ENCODE results near the gene SLC25A38.

SLC25A38 gene

DNA sequence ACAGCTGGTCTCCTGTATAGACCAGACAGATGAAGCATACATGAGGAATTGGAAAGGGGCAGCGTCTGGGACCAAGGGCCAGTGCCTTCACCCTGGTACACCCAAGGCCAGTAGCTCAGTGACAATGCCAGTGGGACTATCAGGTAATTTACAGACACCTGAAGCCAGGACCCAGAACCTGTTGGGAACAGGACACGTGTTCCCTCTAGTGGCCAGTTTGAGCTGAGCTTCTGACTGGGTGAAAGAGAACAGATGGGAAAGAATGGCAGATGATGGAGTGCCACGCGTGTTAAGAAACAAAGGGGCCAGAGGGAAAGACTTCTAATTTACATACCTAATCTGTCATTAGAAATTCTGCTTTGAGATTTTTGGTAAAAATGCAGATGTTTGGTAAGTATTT is 5.1 kb upstream of the SLC25A38 start:
- DNase-seq = no peak

DNA sequence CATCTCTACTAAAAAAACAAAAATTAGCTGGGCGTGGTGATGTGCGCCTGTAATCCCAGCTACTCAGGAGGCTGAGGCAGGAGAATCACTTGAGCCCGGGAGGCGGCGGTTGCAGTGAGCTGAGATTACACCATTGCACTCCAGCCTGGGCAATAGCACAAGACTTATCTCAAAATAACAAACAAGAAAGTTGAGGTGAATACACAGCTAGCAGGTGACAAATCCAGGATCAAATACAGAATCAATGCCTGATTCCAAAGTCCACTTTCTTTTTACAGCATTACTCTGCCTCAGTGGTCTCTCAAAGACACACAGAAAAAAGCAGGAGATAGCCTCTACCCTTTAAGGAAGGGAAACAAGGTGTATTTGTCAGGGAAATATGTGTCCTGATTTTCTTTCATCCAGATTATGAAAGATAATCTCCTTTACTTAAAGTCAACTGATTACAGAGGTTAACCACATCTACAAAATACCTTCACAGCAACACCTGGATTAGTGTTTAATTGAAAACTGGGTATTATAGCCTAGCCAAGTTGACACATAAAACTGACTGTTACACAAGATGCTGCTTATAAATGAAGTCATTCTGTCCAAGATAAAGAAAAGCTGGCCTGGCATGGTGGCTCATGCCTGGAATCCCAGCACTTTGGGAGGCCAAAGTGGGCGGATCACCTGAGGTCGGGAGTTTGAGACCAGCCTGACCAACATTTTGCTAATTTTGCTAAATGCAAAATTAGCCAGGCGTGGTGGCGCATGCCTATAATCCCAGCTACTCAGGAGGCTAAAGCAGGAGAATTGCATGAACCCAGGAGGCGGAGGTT is 4.0 kb upstream of the SLC25A38 start:
- no peak for DNase-seq

DNA sequence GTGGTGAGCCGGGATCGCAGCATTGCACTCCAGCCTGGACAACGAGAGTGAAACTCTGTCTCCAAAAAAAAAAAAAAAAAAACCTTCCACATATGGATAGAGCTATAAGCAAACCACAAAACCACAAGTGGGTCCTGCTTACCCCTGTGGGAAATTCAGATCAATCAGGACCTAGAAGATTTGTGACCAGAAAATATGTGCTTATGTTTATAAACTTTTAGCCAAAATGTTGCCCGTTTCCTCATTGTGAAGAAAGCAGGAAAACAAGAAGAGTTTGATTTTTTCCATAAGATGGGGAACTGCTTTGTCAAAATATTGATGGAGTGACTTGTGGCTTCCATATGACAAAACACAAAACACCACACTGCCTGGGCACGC is 3.4 kb upstream of the SLC25A38 start:
- DNase-seq = no peak

DNA sequence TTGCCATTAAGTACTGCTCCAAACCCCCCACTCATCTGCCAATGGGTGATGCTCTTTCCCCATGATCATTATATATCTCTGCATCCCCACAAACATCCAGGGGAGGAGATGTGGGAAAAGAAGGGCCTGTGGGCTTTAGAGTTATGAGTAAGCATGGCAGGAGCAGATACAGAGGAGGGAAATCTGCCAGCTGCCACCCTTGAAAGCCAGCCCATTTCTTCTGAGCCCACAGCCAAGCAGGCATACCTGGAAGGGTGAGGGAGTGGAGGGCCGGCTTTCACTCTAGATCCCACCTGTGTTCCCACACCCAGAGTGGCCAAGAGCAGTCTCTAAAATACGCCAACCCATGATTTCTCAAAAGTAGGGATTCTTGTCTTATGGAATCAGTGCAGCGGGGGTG is 1.7 kb upstream of the SLC25A38 start:
- no peak for DNase-seq

DNA sequence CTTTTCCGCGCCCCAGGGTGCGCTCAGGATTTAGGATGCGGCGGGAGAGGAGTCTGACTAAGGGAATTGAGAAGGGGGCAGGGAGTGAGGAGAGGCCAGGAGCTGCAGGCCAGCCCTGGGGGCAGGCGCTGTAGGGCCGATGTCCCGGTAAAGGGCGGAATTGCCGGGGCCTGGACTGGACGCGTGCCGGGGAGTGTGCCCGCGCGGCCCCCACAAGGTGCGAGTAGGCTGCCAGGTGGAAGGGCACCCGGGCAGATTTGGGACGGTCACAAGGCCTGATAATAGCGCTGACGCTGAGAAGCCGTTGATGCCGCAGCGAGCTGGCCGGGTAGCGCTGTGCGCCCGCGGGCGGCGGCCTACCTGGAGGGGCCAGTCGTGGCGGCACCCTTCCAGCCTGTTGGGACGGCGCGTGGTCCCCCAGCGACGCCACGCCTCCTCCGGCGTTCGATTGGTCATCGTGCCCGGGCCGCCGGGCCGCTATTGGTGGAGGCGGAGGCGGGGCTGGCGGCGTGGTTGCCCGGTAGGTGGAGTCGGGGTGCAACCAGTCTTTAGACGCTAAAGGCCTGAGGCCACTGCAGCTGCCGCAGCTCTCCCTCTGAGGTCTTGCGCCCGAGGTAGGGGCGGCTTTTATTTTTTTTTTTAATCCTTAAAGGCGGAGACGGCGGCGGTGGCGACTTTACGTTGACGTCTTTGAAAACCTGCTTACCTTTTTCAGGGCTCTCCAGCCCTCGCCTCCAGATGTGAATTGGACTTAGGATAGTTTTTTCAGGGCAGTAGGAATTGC is 903 bp downstream of the SLC25A38 start:
- no peak for DNase-seq

DNA sequence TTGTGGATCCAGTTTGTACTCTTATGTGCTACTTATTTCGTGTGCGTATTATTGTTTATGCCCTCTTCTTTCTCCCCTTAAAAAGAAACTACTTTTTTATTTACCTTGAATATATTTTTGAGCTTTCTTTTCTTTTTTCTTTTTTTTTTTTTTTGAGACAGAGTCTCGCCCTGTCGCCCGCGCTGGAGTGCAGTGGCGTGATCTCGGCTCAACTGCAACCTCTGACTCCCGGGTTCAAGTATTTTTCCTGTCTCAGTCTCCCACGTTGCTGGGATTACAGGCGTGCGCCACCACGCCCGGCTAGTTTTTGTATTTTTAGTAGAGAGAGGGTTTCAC is 1.5 kb downstream of the SLC25A38 start:
- no peak for DNase-seq

DNA sequence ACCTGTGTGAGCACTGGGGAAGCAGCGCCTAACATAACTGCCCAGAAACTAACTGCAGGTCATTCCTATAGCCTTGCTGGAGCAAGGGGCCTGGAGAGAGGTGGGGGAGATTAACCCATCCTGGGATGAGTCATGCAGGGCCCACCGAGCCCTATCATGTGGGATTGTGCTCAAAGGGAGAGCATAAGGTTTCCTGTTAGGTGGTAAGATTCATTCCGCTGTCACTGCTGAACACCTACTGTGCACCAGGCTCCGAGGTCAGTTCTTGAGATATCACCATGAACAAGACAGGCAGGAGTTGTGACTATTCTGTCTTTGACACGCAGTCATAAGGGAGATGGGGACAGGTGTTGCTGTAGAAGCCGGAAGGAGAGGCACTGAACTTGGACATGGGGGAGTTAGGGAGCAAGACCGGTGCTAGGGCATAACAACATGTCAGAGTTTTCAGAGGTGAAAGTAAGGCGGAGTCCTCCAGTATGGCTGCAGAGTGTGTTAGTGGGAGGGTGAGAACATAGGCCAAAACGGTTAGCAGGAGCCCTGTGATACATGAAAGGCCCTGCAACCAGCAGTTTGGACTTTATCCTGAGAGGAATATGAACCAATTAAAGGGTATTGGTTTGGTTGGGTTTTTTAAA is 2.4 kb downstream of the SLC25A38 start:
- DNase-seq = no peak

DNA sequence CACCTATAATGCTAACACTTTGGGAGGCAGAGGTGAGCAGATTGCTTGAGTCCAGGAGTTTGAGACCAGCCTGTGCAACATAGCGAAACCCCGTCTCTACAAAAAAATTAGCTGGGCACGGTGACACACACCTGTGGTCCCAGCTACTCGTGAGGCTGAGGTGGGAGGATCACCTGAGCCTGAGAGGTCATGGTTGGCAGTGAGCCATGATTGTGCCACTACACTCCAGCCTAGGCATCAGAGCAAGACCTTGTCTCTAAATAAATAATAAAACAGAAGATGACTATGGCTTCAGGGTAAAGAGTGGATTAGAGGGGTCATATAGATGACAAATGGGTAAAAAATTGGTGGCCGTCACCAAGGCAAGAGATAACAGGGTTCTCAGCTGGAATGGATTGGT is 3.1 kb downstream of the SLC25A38 start:
- DNase-seq = no peak

DNA sequence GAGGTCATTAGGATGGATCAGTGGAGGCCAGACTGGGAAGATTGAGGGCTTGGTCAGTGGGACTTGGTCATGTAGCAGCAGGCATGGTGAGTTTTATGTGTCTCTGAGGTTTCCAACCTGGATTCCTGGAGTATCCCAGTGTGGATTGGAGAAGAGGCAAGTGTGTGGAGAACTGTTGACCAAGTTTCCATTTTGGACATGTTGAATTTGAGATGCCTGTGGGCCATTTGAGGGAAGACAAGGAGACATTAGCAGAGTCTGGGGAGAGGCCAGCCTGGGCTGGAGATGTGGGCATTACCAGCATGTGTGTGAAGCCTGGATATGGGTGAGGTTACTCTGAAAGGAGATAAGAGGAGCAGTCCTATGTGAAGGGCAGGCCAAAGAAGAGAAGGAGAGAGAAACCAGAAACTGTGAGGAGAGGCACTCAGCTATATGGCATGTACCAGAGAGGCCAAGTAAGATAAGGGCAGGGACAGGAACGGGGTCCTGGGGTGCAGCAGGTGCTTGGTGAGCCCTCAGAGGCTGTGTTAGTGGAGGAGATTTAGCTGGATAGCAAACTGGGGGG is 4.3 kb downstream of the SLC25A38 start:
- no peak for DNase-seq

DNA sequence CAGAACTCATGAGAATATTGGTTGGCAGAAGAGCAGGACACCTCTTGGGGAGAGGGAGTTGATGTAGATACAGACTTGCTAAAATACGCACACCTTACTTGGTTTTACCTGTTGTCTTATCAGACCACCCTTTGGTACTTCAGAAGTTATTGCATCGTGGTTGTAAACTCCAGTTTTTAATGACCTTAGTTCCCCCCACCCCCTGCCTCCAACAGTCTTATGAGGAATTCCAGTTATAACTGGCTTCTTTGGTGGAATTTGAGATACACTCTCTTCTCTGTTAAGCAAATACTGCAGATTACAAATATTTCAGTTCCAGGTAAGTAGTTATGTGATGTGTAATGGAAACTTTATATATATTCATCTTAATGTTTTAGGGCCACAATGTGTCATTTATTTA is 5.0 kb downstream of the SLC25A38 start:
- DNase-seq = no peak

DNA sequence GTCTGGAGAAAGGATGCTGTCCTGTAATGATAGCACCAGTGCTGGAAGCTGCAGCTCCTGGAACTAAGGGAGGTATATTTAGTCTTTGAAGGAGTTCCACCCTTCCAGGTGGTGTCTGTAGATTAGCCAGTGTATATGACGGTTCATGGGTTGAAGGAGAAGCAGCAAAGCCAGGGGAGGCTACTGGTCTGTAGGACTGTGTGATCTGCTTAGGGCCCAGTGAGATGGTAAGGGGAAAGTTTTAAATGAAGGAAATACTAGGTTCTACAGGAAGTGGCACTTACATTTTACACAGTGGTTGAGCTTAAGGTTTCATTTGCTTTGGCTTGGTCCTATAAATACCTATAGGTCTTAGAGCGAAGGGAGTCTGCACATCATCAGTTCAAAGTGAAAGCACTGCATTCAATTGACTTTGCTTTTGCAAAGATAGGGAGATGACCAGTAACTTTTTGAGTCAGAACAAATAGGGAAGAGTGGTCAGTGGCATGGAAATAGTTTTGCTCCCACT is 5.6 kb downstream of the SLC25A38 start:
- no peak for DNase-seq

DNA sequence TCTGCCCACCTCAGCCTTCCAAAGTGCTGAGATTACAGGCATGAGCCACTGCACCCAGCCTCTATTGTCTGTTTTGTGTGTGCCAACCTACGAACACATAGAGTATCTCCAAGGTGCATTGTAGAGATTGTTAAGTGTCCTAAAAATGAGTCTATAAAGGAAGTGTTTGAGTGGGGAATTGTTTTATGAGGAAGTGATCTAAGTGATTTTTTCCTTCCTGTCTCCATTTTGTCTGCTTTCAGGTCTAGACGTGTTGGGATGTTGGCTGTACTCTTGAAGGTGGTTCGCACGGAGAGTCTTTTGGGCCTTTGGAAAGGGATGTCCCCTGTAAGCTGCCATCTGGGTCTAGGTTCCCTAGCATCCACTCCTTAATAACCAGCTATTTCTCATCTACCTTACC is 7.0 kb downstream of the SLC25A38 start:
- no peak for DNase-seq

DNA sequence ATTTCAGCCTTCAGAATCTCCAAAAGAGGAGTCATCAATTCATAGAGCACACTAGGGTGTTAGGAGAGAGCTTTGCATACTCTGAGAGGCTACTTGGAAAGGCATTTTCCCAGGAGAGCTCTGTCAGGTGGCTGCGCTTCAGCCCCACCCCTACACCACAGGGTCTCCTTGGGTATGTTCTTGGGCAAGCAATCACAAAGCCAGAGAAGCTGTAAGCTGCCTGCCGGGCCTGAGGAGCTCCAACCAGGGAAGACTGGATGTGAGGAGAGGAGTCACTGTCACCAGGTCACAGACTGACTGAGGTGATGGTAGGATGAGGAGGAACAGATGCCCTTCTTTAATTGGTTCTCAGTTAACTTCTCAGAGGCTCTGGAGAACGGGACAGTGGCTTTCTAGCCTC is 13.5 kb downstream of the SLC25A38 start:
- DNase-seq = no peak

DNA sequence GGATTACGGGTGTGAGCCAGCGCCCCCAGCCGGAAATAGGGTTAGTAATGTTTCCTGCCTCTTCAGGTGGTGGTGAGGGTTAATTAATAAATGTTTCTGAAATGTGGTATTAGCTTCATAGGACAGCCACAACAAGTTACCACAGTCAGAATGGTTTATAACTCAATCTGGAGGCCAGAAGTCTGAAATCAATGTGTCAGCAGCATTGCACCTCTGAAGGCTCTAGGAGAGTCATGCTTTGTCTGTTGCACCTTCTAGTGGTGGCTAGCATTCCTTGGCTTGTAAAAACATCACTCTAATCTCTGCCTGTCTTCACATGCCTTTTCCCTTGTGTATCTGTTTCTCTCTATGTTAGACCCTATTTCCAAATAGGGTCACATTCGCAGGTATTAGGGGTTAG is 15.5 kb downstream of the SLC25A38 start:
- DNase-seq = no peak

DNA sequence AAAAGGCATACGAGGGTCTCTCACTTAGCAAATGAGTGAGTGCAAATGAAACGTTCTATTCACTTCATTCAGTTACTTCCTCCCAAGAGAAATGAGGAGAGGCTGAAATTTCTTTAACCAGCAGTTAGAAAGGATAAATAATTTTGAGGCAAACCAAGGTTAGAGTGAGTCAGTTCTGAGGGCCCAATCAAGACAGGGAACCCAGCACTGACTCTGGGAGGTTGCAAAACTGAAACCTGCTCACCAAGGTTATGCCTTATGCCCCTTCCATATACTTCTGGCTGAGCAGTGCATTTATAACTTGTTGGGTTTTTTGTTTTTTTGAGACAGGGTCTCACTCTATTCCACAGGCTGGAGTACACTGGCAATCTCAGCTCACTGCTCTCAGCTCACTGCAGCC is 18.8 kb downstream of the SLC25A38 start:
- DNase-seq = no peak

DNA sequence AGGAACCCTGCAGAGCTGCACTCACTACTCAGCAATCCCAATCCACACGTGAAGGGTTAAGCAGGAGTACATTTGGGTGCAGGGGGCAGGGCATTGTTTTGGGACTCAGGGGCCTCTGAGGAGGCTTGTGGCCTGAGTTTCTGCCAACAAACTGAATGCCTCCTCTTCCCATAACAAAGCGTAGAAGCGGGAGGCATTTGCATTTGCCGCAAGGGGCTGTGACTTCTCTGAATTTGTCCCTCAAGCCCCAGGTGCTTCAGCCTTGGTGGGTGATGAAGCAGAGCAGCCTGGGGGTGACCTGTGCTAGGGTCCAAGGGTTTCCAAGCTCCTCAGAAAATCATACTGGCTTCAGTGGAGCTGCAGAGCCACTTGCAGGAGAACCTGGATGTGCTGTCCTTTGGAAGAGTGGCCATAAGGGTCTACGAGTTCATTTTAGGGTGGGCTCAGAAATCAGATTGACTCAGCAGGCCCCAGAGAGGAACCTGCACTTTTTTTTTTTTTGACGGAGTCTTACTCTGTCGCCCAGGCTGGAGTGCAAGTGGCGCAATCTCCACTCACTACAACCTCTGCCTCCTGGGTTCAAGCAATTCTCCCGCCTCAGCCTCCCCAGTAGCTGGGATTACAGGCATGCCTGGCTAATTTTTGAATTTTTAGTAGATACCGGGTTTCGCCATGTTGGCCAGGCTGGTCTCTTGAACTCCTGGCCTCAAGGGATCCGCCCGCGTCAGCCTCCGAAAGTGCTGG is 21.9 kb downstream of the SLC25A38 start:
- no peak for DNase-seq

DNA sequence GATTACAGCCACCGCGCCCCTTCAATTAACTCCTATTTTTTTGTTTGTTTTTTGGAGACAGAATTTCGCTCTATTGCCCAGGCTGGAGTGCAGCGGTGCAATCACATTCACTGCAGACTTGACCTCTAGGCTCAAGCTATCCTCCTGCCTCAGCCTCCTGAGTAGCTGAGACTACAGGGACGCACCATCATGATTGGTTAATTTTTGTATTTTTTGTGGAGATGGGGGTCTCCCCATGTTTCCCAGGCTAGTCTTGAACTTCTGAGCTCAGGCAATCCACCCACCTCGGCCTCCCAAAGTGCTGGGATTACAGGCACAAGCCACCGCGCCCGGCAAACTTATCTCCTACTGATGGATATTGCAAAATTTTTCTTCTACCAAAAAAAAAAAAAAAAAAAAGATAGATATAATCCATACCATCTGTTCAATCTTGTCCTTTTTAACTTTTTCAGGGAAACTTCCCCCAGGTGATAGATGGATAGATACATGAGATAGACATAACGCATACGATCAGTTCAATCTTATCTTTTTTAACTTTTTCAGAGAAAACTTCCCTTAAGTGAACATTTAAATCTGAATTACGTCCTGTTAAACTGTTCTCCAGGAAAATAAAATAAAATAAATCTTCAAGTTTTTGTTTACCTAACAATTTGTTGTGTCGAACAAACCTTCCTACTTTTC is 22.7 kb downstream of the SLC25A38 start:
- DNase-seq = no peak

DNA sequence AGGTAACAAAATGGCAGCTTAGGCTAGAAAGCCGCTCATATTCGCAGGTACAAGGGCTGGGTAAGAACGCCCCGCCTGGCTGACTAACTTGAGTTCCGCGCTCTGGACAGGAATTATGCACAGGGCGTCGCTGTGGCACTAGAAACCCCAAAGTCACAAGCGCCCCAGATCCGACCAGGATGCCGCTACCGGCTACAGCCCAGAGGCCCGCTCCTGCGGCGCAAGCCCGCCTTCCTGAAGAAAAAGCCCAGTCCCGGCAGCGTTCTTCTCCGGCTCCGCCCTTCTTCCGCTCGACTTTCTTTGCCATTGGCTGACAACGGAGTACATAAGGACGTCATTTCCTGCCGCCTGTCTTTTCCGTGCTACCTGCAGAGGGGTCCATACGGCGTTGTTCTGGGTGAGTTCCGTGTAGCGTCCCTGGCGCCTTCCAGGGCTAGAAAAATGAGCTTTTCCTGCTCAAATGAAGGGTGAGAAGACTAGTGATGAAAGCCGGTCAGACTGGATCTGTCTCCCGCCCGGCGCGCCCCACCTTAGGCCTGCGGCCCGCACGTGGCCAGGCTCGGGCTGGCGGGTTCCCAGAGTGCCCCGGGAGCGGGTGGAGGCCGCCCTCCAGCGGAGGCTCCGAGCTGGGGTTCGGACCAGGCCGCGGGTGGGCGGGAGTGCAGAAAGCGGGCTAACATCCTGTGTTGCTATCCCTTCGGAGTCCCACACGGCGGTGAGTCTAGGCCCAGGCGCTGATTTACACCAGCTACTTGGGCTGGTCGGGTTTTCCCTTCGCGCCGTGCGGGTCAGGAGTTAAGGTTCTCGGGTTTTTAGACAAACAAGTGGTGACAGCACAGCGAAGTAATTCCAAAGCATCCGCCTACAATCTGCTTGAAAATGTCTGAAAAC is 23.4 kb downstream of the SLC25A38 start, which contains the start of gene RPSA:
RPSA (plus strand) TSS at position 353 of the 891 bp plus-strand sequence. CDS start 934 bp downstream, outside the sequence.
- peak; percentile 77 for DNase-seq

DNA sequence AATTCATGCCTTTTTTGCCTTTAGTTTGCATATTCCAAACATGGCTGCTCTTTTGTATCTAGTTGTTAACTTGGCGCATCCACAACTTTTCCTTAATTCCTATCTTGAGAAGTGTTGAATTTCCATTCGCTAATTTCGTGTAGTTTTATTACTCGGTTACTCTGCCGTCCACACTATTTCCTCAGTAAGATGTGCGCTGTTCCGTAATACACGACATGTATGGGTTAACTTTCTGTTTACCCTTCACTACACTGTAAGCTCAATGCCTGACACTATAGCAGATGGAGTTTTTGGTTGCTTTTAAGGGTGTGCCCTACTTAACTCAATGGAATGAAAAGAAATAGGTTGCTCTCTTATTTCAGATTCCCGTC is 24.1 kb downstream of the SLC25A38 start:
- DNase-seq = no peak

DNA sequence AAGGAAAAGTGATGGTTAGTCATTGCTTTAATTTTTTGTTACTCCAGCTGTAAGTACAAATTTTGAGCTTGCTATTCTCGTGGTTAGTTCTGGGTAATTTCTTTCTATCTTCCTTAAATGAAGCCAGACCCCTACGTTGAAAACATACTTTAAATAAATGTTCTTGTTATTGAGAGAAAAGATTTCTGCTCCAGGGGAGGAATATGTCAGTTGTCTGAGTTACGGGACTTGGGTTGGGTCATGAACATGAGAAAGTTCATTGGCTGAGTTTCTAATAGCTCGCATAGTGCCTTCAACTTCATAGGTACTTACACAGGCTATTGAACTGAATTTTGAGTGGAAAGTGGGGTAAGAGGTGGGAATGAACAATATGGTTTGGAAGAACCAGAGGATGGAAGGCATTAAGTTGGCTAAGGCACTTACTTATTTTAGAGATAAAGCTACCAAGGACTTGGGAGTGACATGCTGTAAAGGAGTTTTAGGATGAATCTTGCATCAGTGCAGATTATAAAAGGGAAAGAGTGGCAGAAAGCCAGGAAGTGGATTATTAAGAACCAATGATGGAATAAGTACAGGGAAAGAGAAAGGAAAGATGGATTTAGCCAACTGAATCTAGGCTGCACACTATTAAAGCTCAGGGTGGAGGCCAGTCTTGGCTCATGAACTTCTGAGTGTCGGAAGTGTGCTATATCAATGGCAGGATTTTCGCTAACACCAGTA is 24.8 kb downstream of the SLC25A38 start:
- DNase-seq = no peak

Data from DMS79 (cell line).